Trophoblast cell (in vitro differentiated cells and primary cell): Measurements from ENCODE around the gene CLIC3.

ENCODE experiments used
- DNase-seq, 2 donors: peaks; one replicate each; pipeline ENCODE4 v3.0.0-alpha.2; 2016
- H2AFZ ChIP-seq: 2 replicates; pipeline ENCODE4 v1.6.1; 2013; ENCODE audit warnings: low read length, moderate library complexity, mild to moderate bottlenecking; ENCODE audit not compliant: insufficient read depth, poor library complexity
- H2AK5ac ChIP-seq: 2 replicates; pipeline ENCODE4 v1.6.1; 2013; ENCODE audit warnings: mild to moderate bottlenecking, low read length
- H2BK120ac ChIP-seq: 2 replicates; pipeline ENCODE4 v1.6.1; 2013; ENCODE audit warnings: low read length, mild to moderate bottlenecking, moderate library complexity; ENCODE audit not compliant: insufficient read depth, poor library complexity
- H2BK12ac ChIP-seq: 2 replicates; pipeline ENCODE4 v1.6.1; 2013; ENCODE audit warnings: mild to moderate bottlenecking, low read length, moderate library complexity
- H2BK5ac ChIP-seq: 2 replicates; pipeline ENCODE4 v1.6.1; 2013; ENCODE audit warnings: low read length, low read depth, moderate library complexity, mild to moderate bottlenecking; ENCODE audit not compliant: poor library complexity
- H3K14ac ChIP-seq: 2 replicates; pipeline ENCODE4 v1.6.1; 2013; ENCODE audit warnings: mild to moderate bottlenecking, low read length
- H3K18ac ChIP-seq: 2 replicates; pipeline ENCODE4 v1.6.1; 2013; ENCODE audit warnings: mild to moderate bottlenecking, low read length
- H3K23ac ChIP-seq: 2 replicates; pipeline ENCODE4 v1.6.1; 2013; ENCODE audit warnings: low read length
- H3K27ac ChIP-seq: 2 replicates; pipeline ENCODE4 v1.5.1; 2013; ENCODE audit warnings: low read depth, mild to moderate bottlenecking, inconsistent platforms, low read length, moderate library complexity
- H3K27me3 ChIP-seq: 2 replicates; pipeline ENCODE4 v1.6.1; 2013; ENCODE audit warnings: inconsistent platforms, mild to moderate bottlenecking, low read length, moderate library complexity; ENCODE audit not compliant: insufficient read depth
- H3K36me3 ChIP-seq, 2 experiments: 1 replicate in 1 of 2; 2 replicates in 1 of 2; pipeline ENCODE4 v1.6.1; 2013; ENCODE audit warnings: low read length in 2 of 2, mild to moderate bottlenecking in 2 of 2, moderate library complexity in 1 of 2; ENCODE audit not compliant: insufficient read depth in 2 of 2, control insufficient read depth in 1 of 2
- H3K4ac ChIP-seq: 2 replicates; pipeline ENCODE4 v1.6.1; 2013; ENCODE audit warnings: low read depth, mild to moderate bottlenecking, low read length, moderate library complexity
- H3K4me1 ChIP-seq, 2 experiments: 1 replicate in 1 of 2; 2 replicates in 1 of 2; pipeline ENCODE4 v1.6.1; 2013; ENCODE audit warnings: low read length in 2 of 2, mild to moderate bottlenecking in 2 of 2, moderate library complexity in 1 of 2; ENCODE audit not compliant: insufficient read depth in 2 of 2, control insufficient read depth in 1 of 2
- H3K4me2 ChIP-seq: 2 replicates; pipeline ENCODE4 v1.6.1; 2013; ENCODE audit warnings: inconsistent platforms, mild to moderate bottlenecking, low read length, moderate library complexity
- H3K4me3 ChIP-seq: 2 replicates; pipeline ENCODE4 v1.5.1; 2013; ENCODE audit warnings: mild to moderate bottlenecking, low read depth, low read length, inconsistent platforms
- H3K79me1 ChIP-seq: one replicate; pipeline ENCODE4 v1.6.1; 2013; ENCODE audit warnings: low read length
- H3K79me2 ChIP-seq: 2 replicates; pipeline ENCODE4 v1.6.1; 2013; ENCODE audit warnings: low read length, mild to moderate bottlenecking; ENCODE audit not compliant: control insufficient read depth, insufficient read depth, poor library complexity
- H3K9ac ChIP-seq: 2 replicates; pipeline ENCODE4 v1.6.1; 2013; ENCODE audit warnings: mild to moderate bottlenecking, low read length
- H3K9me3 ChIP-seq: 2 replicates; pipeline ENCODE4 v1.6.1; 2013; ENCODE audit warnings: low read depth, mild to moderate bottlenecking, control low read depth, inconsistent platforms, low read length; ENCODE audit not compliant: insufficient read depth
- H4K12ac ChIP-seq: 2 replicates; pipeline ENCODE4 v1.6.1; 2013; ENCODE audit warnings: low read depth, mild to moderate bottlenecking, low read length, moderate library complexity
- H4K8ac ChIP-seq: 2 replicates; pipeline ENCODE4 v1.6.1; 2013; ENCODE audit warnings: low read depth, mild to moderate bottlenecking, low read length, moderate library complexity
- H4K91ac ChIP-seq: one replicate; pipeline ENCODE4 v1.6.1; 2013; ENCODE audit warnings: low read depth, mild to moderate bottlenecking, low read length, moderate library complexity
- WGBS: extraction: QIAGEN DNeasy Blood & Tissue Kit; methylation state at CpG from one replicate; pipeline ENCODE4 v1.1.7; 2013; ENCODE audit warnings: missing lambda C conversion rate; ENCODE audit not compliant: insufficient read length, insufficient coverage; ENCODE audit errors: extremely low coverage; 5-methylcytosine and 5-hydroxymethylcytosine counted together

Gene CLIC3

DNA sequence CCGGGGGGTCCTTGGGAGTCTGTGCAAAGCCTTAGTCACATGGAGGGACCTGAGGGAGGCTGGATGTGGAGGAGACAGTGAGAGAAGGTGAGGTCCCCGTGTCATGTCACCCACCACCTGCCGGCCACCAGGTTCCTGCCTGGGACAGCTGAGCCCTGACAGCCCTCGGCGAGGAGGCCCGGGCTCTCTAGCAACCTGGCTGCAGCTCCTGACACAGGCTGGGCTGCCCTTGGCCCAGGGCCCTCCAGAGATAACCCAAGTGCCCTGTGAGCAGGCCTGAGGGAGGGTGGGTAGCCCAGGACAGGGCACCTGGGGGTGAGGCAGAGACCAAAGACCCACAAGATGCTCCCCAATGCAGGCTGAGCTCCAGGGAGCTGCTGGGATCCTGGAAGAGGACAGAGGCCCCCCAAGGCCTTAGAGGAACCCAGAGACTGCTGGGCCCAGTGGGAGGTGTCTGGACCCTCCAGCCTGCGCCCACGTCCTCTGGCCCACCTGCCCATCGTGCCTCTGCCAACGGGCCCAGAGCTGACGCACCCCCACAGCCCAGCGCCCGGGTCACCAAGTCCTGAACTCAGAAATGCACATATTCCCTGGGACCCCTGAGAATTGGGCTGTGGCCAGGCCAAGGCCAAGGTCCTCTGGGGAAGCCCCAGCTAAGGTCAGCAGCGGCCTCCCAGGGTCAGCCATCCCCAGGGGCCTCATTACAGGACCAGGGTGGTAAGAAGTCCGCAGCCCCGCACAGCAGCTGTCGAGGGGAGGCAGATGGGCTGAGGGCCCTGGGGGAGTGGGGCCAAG, 27.8 kb downstream of the CLIC3 start:
- no peak overlapping the region for H3K23ac ChIP-seq
- H3K79me2 ChIP-seq, result no peaks in the 10 kb centered on the region
- no peak overlapping the region for H3K14ac ChIP-seq
- no peak overlapping the region for H3K4me3 ChIP-seq
- H3K27ac ChIP-seq, result no peak overlapping the region
- no peak overlapping the region for H3K9ac ChIP-seq
- no peaks in the 10 kb centered on the region for H3K27me3 ChIP-seq
- H3K4me2 ChIP-seq, result no peak overlapping the region
- peak overlapping the region; percentile 26 for H4K91ac ChIP-seq
- H2AK5ac ChIP-seq, result no peak overlapping the region
- peak overlapping the region; percentile 30 for H2BK120ac ChIP-seq
- no peak overlapping the region for H4K12ac ChIP-seq
- no peak overlapping the region for H2BK12ac ChIP-seq
- H3K9me3 ChIP-seq, result no peaks in the 10 kb centered on the region
- H3K36me3 ChIP-seq, result no peaks in the 10 kb centered on the region
- H4K8ac ChIP-seq, result no peak overlapping the region
- no peak overlapping the region for H3K18ac ChIP-seq
- no peak for DNase-seq
- H2BK5ac ChIP-seq, result no peak overlapping the region
- H3K4me1 ChIP-seq, result peaks cover 0 to 3% of the 10 kb centered on the region in 2 experiments
- H3K79me1 ChIP-seq, result peaks cover 13% of the 10 kb centered on the region
- no peak overlapping the region for H3K4ac ChIP-seq
- no CpG with 5 or more reads among the region's 17 CpGs for WGBS
- no peak overlapping the region for H2AFZ ChIP-seq

DNA sequence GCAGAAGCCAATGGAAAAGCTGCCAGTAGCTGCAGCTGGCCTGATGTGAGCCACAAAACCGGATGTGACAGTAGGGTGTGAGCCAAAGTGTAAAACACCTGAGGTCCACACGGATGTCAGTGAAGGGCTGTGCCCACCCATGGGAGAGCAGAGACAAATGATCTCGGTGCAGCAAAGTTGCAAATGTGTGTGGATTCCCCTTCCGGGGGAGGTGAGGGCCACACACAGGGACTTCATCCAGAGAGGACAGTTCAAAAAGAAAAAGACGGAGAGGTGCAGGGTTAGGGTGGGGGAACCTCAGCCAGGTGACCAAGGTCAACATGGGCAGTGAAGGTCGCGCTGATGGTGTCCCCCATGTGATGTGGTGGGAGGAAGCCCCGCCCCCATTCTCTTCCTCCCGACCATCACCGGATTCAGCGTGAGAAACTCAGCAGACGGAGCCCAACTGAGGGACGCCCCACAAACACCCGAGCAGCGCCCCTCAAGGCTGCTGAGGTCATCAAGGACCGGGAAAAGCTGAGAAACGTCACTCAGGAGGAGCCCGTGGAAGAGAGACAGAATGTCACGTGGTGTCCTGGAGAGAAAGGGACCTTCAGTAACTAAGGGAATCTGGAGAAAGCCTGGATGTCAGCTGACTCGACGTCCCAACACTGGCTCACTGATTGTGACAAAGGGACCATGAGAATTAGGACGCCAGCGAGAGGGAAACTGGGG, 30.4 kb downstream of the CLIC3 start:
- Histone ChIP-seq H3K79me2 (no peaks in the 10 kb centered on the region), H3K4ac (no peak overlapping the region), H2BK120ac (no peak overlapping the region), H3K4me3 (no peak overlapping the region), H3K27me3 (no peaks in the 10 kb centered on the region), H2BK5ac (no peak overlapping the region), H4K8ac (no peak overlapping the region), H2AFZ (no peak overlapping the region), H3K4me1 (peaks cover 0 to 3% of the 10 kb centered on the region in 2 experiments), H2AK5ac (no peak overlapping the region), H3K18ac (no peak overlapping the region), H3K27ac (no peak overlapping the region), H4K91ac (no peak overlapping the region), H3K23ac (no peak overlapping the region), H3K36me3 (no peaks in the 10 kb centered on the region), H3K4me2 (no peak overlapping the region), H2BK12ac (no peak overlapping the region), H3K9me3 (peaks cover 2% of the 10 kb centered on the region), H3K14ac (no peak overlapping the region), H4K12ac (no peak overlapping the region), H3K79me1 (peaks cover 11% of the 10 kb centered on the region), H3K9ac (no peak overlapping the region)
- no CpG with 5 or more reads among the region's 23 CpGs for WGBS
- DNase-seq, result no peak

DNA sequence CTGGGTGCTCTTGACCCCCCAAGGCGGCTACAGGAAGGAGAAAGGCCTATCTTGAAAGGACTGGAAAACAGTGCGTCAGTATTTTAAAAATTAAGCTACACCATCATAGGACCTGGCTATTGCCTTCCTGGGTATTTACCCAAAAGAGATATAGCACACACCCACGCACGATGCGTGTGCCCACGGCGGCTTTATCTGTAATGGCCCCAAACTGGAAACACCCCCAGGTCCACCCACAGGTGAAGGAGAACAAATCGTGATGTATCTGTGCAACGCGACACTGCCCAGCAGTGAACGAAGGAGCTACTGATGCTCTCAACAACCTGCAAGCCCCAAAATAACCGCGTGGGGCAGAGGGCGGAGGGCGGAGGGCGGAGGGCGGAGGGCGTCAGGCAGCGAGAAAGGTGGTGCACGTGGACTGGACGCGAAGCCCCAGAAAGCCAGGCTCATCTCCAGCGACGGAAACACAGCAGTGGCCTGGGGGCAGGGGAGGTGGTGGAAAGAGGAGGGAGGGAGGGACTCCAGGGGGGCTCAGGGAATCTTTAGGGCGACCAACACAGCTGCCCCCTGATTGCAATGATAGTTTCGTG, 31.4 kb downstream of the CLIC3 start:
- H3K36me3 ChIP-seq, result no peaks in the 10 kb centered on the region
- WGBS, result no CpG with 5 or more reads among the region's 26 CpGs

DNA sequence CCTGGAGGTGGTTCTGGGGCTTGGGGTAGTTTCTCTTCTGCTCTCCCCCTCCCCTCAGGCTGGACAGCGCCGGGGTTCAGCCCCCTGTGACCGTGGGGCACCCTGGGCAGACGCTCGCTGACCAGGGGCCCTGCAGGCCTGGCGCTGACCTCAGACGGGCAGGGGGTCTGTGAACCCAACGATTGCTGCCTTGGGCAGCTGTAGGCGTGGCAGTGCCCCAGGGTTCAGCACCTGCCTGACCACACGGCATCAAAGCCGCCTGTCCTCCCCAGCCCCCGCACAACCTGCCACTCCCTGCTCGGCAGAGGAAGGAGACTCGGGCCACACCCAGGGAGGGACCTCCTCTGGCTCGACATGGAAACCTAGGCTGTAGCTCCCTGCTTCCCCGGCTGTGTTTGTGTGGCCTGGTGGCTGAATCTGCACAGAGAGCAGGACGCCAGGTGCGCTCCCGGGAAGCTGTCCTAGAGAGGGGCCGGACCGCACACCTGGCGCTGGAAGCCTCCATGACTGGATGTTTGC, 32.1 kb downstream of the CLIC3 start:
- peak in 1 of 2 donors; percentile 22 for DNase-seq

More for the DNA sequence above, 31.4 kb downstream of the CLIC3 start:
- no peak overlapping the region for H2AK5ac ChIP-seq
- H4K91ac ChIP-seq, result peak overlapping the region; percentile 28
- H3K4ac ChIP-seq, result no peak overlapping the region
- H2AFZ ChIP-seq, result no peak overlapping the region
- H3K4me3 ChIP-seq, result no peak overlapping the region
- H3K18ac ChIP-seq, result no peak overlapping the region
- H2BK120ac ChIP-seq, result no peak overlapping the region
- H3K79me1 ChIP-seq, result peaks cover 10% of the 10 kb centered on the region
- no peak overlapping the region for H4K12ac ChIP-seq
- peak overlapping the region; percentile 9 for H4K8ac ChIP-seq
- H3K23ac ChIP-seq, result no peak overlapping the region
- H3K4me2 ChIP-seq, result no peak overlapping the region
- H3K79me2 ChIP-seq, result no peaks in the 10 kb centered on the region
- no peak for DNase-seq
- H3K9ac ChIP-seq, result no peak overlapping the region
- H2BK5ac ChIP-seq, result no peak overlapping the region
- H3K14ac ChIP-seq, result no peak overlapping the region
- H2BK12ac ChIP-seq, result no peak overlapping the region
- H3K9me3 ChIP-seq, result peaks cover 2% of the 10 kb centered on the region
- H3K27me3 ChIP-seq, result no peaks in the 10 kb centered on the region
- H3K27ac ChIP-seq, result no peak overlapping the region
- H3K4me1 ChIP-seq, result peaks cover 3% of the 10 kb centered on the region in 2 experiments

More for the DNA sequence above, 32.1 kb downstream of the CLIC3 start:
- Histone ChIP-seq H4K12ac (no peak overlapping the region), H3K36me3 (no peaks in the 10 kb centered on the region), H3K27me3 (no peaks in the 10 kb centered on the region), H3K9ac (no peak overlapping the region), H3K4me3 (no peak overlapping the region), H3K4me2 (no peak overlapping the region), H3K79me2 (no peaks in the 10 kb centered on the region), H3K4me1 (peaks cover 3% of the 10 kb centered on the region in 2 experiments), H4K8ac (no peak overlapping the region), H3K27ac (no peak overlapping the region), H3K9me3 (peaks cover 2% of the 10 kb centered on the region), H4K91ac (peak overlapping the region; percentile 77), H2AFZ (no peak overlapping the region), H2BK120ac (peak overlapping the region; percentile 37), H3K18ac (no peak overlapping the region), H2AK5ac (no peak overlapping the region), H2BK5ac (no peak overlapping the region), H3K14ac (no peak overlapping the region), H2BK12ac (no peak overlapping the region), H3K79me1 (peaks cover 12% of the 10 kb centered on the region), H3K23ac (no peak overlapping the region), H3K4ac (no peak overlapping the region)
- no CpG with 5 or more reads among the region's 22 CpGs for WGBS
